EH (cell line): ENCODE data around the gene CBX8.

Experiments
- DNase-seq: peaks from one replicate; pipeline ENCODE4 v3.0.0-alpha.2; 2015; ENCODE audit warnings: low read depth

Gene CBX8

DNA sequence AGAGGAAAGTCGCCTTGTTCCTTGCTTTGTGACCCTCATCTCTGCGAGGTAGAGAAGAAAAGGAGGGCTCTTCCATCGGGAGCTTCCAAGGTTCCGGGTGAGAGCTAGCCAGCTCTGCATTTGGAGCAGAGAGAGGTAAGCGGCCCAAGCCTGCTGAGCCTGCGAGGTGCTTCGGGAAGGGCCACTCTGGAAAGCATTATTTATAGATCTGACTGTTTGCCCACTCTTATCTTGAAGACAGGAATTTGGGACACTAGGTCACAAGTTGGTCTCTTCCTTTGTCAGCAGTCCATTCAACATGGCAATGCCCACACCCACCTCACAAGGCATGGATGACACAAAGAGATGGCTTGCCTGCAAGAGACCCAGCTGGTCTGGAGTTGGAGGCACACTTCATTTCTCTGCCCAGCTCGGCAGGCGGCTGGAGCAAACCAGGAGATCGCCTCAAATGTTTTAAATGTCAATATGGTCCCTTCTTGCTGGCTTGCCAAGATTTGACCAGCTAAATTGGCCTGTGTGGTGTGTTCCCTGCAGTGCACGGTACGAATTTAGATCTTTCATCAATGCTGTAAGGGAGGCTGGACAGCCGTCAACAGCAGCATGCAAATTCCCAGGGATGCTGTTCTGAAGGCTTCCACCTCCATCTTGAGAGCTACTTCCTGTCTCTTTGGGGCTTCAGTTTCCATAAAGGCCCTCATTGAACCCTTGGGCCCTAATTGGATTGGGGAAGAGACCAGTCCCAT, 22.8 kb upstream of the CBX8 start:
- DNase-seq: no peak

DNA sequence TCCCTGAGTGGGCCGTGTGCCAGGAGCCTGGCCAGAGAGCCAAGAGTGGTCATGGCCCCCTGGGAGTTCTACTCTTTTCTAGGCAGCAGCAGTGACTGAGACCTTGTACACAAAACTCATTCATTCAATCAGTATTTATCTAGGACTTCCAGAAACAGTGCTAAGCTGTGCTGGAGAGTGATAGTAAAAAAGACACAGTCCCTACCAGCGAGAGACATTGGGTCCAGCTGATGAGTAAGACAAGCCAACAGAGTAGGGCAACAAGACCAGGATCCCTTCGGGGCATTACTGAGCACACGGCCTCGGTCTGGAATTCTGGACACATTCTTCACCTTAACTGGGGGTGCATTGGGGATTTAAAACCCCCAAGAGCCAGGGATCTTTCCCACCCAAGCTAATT, 22.2 kb upstream of the CBX8 start:
- no peak for DNase-seq

DNA sequence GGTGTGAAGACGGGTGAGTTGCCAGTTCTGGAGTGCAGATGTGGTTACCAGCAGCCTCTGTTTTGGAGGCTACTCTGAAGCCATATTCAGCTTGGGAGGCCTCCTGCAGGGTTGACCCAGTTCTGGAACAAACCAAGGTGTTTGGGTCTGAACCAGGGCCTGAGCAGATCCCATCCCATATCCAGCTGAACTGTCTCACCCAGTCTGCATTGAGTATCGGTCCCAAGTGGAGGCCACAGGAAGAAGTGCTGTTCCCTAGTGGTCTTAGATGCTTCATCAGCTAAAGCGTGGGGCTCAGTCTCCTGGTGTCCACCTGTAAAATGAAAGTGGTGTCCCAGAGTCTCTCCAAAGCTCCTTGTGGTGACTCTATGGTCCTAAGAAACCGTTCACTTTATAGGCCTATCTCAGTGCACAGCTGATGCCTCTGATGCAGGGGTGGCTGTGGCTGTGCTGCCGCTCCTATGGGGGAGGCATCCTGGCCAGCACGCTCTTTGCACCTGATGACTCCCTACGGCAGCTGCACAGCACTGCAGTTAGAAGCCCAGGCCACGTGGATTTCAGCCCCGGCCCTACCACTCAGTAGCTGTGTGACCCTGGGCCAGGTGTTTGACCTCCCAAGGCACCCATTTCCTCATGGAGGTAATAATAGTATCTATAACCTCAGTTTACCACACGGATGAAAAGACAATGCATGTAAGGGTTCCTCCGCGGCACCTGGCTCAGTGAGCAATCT, 21.3 kb upstream of the CBX8 start:
- DNase-seq: no peak

DNA sequence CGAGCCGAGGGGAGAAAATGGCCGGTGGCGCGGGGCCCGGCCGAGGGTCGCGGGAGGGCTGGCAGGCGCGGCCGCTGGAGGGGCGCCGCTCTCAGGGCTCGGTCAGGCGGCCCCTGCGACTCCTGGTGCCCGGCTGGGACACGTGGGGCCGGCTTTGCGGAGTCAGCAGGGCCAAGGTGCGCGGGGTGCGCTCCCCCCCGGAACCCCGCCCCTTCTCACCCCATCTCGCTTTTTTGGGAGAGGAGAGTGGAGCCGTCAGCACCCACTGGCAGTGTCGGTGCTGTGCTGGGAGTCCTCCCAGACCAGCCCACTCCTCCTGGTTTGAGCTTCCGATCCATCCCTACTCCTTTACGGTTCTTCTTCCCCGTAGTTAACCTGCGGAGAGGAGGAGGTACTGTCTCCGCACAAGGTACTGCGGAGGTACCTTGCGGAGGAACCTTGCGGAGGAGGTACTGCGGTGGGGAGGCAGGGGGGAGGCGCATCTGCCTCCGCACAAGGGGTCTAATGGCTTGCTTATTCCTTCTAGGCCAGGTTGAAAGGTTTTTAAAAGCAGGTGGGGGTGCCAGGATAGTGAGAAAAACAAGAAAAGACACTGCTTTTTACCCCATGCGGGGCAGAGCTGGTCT, 19.1 kb upstream of the CBX8 start:
- no peak for DNase-seq

DNA sequence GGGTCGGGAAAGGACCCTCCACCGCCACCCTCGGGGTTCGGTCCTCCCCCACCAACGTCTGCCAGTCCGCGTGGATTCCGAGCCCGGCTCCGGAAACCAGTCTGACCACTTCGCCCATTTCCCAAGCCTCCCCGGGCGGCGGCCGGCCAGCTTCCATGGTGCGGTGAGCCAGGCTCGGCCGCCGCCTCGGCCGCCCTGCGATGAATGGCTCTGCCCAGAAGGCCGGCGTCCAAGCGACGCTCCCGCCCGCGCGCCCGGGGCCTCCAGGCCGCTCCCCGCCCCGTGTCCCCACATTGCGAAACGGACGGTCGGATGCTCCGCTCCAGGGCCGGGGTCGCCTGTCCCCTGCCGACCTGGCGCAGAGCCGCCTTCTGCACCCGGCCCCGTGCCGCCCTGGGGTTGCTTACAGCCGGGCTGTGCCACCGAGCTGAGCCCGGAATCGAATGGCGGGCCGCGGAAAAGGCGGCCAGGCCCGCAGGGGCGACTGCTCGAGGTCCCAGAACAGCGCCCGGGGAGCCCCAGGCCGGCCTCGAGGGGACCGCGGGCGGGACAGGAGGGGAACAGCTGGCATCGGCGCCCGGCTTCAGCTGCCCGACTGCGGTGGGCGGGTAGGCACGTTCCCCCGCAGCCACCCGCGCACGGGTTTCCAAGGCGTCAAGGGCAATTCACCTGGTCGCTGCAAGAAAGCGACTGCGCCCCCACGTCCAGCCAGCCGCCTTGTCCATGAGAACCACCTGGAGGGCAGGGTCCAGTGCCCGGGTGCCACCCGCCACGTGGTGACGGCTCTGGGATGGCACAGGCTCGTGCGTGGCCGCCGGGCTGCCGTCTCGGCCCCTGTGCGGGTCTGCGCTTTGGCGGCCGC, 18.3 kb upstream of the CBX8 start:
- DNase-seq: peak; percentile 48

DNA sequence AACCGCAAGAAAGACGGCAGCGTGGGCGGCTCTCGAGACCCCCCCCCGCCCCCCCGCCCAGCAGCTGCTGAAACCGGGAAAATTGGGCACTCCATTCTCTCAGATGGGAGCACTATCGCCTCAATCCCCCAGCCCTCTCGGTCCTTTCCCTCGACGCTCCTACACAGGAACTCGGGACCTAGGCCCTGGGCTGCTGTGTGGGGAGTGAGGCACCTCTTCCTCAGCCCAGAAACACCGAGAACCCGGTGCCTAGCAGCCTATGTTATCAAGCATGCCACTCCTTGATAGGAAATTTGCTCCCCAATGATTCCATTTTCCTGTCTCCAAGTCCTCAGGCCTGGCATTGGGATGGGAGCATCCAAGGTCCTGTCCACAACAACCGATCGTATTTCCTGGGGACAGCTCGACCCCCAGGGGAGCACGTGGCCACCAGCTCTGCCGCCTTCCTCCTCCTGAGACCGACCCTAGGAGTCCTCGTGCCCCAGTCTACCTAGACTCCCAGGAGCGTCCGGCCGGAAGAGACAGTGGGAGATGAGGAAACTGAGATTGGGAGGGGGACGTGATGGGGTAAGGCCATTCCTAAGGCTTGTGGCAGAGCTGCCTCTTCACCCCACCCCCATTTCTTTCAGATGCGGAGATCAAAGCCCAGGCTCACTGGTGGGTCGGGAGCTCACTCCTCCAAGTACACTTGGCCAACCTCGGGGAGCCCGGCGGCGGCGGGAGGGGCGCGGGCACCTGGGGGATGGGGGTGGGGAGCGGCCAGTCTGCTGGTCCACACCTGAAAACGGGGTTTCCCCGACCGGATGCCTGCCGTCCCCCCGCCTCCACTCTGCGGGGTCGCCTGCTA, 17.5 kb upstream of the CBX8 start:
- no peak for DNase-seq

DNA sequence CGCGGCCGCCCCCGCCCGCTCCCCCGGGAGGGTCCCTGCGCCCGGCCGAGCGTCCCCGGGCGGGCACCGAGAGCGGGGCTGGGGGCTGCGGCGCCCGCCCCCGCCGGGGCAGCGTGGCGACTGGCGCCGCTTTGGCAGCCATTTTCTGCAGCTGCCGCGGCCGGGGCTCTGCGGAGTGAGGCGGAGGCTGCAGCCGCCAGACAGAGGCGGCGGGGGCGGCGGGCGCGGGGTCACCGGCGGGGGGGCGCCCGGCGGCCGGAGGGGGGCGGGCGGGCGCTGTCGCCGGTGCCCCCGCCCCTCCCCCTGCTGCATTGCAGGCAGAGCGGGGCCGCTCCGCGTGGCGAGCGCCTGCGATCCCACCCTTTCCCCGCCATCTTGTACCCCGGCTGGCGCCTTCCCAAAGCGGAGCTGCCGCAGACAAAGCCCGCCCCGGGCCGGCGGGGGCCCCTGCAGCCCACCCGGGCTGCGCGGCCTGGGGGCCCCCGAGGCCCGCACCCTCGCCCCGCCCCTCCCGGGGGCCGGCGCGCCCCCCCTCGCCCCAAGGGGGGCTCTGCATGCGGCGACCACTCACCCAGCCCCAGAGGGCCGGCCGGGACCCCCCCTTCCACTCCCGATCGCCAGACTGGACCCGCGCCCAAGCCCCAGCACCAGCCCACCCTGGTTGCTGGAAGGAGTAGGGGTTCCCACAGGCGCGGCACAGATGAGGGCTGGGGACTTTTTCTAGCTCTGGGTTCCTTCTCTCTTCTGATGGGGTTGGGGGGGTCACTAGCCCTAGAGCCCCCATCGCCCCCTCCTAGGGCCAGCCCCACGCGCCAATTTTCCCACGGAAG, 16.6 kb upstream of the CBX8 start:
- DNase-seq: peak; percentile 20

DNA sequence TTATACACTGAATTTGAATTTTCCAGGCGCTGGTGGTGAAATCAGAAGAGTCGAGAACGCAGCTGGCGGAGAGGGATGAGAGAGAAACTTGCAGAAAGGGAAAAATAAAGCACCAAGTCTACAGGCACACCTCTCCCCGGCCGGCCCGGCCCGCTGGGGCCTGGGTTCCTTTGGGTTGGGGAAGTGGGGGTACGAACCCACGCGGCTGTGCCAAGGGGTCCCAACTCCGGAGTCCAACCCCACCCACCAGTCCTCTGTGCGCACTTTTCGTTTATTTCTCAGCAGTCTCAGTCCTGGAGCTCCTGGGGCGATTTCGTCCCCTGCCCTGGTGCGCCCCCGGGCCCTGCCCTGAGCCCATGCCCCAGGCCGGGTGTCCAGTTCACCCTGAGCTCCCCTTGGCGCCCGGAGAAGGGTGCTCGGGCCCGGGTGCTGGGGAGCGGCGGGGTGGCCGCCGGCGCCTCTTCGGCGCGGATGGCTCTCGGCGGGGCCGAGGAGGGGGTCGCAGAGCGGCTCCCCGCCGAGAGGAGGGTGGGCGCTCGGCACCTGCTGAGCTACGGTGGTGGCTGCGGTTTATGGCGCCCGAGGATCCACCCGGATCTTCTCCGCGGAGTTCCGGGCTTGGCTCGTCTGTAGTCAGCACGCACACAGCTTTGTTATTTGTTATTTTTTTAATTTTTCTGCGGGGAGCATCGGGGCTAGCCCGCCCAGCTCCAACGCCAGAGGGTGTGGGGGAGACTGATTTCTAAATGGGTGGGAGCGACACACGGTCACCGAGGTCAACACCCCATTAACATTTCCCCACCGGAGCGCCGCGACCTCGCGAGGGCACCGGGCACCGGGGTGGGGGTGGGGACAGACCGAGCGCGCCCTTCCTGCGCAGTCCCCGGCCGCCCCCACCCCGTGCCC, 15.7 kb upstream of the CBX8 start:
- DNase-seq: no peak

DNA sequence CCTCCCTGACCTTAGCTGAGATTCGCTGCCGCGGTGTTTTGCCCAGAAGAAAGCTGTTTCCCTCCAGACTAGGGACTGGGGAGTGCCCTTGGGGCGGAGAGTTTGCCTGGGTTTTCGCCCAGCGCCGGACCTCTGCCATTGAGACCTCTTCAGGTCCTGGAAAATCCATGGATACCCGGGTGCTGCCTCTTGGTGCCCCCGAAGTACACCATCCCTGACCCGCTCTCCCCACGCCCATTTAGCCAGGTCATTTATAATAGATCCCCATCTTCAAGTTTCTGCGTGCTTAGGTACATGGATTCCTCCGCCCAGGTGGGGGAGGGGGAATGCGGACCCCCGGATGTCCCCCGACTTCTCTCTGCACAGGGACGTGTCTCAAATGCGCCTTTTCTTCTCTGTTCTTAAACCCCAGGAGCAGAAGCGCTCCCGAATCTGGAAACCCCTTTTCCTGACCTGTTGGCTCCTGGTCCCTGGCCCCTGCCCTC, 15.0 kb upstream of the CBX8 start:
- no peak for DNase-seq

DNA sequence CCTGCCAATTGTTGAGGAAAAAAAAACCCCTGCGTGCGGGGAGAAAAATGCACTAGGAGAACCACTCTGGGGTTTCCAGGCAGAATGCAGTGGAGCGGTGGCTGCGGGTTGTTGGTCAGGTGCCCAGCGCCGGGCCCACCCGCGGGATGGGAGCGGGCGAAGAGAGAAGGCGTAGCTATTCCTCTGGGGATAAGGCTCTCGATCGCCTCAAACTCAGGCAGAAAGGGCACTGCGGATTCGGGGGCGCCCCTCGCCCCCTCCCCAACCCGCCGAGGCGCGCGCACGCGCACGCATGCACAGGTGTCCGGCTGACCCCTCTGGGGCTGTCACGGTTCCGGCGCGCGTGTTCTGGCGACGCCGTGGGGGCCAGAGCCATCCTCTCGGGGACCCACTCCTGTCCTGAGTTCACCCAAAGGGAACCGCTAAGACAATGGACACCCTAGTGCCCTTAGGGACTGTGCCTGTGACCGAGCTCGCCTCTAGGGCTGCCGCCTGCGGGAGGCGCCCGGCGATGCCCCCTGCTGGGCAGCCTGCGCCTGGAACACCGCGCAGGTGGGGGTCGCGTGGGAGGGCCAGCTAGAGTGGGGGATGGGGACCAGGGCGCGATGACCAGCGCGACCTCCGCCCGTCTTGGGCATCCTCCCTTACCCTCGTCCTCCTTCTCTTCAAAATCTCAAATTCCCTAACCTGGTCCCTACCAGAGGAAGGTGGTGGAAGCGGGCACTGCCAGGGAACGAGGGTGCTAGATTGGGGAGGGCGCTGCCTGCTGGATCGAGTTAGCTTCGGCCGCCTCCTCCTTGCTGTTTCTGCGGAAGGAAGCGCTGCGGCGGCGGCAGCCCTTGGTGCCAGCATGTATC, 14.4 kb upstream of the CBX8 start:
- peak; percentile 31 for DNase-seq

DNA sequence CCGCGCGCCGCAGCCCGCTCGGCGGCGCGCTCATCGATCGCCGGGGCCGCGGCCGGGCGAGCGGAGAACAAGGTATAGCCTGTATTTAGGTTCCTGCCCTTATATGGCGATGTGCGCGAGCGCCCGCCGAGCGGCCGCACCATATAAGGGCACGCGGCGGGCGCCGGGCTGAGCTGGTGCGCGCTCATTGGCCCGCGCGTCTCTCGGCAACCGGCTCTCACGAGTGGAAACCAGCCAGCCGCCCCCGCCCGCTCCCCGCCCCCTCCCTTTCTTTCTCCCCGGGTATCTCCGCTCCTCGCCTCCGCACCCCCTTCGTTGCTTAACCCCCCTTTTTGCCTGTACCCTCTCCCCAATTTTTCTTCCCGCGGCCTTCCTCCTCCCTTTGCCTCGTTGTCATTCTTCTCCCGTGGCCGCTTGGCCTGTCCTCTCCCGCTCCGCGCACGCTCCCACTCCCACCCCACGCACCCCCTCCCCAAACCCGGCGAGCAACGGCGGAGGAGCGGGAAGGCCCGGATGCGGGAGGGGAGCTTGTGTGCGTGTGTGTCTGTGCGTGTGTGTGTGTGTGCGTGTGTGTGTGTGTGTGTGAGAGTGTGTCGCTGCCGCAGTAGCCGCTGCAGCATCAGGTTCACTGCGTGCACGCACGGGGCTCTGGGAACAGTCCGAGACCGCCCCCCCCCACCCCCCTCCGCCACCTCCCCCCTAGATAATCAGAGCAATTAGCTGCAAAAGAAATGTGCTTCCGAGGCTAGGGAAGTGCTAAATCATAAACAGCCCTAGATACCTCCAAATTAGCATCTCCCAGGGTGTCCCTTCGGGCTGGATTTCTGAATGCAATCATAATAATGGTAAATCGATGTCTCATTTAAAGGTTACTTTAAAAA, 13.5 kb upstream of the CBX8 start:
- DNase-seq: peak; percentile 74

DNA sequence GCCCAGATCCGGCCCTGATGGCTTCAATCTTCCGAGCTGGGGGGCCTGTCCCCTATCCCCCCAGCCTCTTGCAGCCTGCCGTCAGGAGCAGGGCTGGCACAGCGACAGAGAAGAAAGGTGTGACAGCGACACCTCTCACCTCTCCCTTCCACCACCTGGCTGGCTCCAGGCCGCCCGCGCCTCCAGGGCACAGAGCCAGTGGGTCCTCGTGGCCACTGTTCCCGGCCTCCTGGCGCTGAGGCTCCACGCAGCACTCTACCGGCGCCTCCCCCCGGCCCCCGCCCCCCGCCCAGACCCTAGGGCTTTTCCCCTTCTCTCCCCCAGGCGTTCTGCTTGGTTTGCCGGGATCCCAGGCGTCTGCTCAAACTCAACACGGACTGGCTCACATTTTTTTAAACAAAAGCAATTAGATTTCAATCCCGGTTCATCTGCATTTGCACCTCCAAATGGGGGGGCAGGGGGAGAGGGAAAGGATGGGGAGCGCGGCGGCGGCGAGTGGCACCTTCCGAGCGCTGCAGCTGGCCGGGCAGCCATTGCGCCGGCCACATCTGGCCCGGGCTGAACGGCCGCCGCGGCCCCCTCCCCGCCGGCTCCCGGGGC, 12.8 kb upstream of the CBX8 start:
- DNase-seq: no peak

DNA sequence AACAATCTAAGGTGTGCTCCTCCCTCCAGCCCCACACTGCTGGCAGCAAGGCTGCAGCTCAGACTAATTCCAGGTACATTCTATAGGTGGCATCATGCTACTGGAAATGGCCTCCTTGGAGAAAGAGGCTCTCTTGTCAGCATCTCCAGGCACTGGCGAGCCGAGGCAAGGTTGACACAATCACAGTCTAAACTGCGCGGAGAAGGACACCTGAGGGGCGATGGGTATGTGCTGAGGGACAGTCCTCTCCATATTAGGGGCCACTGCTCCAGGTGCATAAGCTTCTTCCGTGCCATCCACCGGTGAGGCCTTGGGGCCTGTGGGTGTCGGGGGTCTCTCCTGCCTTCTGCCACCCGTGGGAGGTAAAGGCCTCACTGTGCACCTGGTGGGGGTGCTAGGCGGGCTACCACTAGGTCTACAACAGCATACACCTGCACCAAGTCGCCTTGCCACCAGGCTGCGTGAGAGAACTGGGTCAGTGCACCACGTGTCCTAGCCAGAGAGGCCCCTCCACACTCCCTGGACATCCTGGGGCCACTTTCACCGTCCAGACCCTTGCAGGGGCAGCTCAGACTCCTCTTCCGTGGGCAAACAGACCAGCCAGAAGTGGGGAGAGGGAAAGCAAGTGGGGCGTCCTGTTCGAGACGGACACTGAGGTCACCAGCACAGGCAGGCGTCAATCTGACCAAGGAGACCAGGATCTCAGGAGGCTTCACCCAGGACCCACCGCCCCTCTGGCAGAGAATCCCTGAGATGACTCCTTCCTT, 12.1 kb upstream of the CBX8 start:
- DNase-seq: peak; percentile 35

DNA sequence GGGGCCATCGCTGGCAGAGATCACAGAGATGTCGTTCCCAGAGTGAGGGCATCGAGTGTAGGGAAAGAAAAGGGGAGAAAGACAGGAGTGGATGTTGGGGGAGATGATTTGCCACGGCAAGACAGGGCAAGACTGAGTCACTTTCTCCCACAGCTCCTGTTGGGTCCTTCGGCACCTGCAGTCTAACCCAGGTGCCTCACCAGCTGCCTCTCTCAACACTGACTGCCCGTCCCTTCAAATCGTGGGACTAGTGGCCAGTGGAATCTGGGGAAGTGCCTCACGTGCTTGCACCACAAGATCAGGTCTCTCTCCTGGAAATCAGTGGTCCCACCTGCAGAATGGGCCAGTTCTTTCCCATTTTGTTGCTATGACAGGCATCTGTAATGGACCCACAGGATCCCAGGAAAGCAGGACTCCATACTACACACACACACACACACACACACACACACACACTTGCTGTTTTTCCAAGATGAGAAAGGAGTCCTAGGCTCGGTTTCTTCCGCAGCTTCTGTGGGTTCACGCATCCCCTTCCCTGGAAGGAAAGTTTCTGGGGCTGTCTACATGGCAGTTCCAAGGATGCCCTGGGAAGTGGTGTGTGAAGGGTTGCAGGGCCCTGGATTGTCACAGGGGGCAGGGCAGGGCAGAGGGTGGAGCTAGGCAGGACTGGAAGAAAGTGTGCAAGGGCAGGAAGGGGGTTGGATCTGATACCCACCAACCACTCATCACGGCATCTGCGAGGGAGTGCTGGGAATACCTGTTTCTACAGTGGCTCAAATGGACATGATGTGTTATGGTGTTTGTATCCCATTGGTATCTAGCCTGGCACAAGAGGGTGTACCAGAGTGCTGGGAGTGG, 10.2 kb upstream of the CBX8 start:
- no peak for DNase-seq

DNA sequence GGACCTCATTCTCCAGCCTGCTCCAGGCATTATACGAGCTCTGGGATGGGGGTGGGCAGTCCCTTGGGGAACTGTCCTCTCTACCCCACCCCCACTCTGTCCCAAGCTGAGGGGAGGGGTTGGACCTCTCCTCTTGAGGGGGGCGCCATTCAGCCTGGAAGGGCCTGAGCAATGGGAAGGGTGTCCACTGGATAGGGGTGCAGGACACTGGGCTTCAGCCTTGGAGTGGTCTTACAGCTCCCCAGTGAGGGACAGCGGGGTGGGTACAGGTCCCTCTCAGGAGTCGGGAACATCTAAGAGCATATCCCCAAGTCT, 9.5 kb upstream of the CBX8 start:
- no peak for DNase-seq
